Heart left ventricle (tissue), 13 donors: ENCODE data around the gene SOX6.

Experiments used
- POLR2A ChIP-seq, 2 donors: fragments of 450-650 bp; IDR thresholded peaks; one replicate each; pipeline ENCODE4 v1.6.1; 2017; ENCODE audit warnings: antibody characterized with exemption in 2 of 2, mild to moderate bottlenecking in 2 of 2, moderate library complexity in 2 of 2
- TF ChIP-seq, protein P1 (sequence below), 12 donors: fragments of 200-600 bp; sonication (generic) in 4 of 12; IDR thresholded peaks; one replicate each; pipeline versions ENCODE4 v1.5.0 to v1.8.0; 2018 to 2022; ENCODE audit warnings: antibody characterized with exemption in 12 of 12, mild to moderate bottlenecking in 5 of 12
- donor health status: ischemic (EF 13 %, LVEDD 7.1; RV severe dilation, severe dysfunction).
- donor health status: DM: no; HTN: yes; CAD: no.
- donor health status: DM: no; HTN: no; CAD: no.
- donor health status: ischemic (EF 25% LVEDD 6.9; RV normal size, moderate dysfunction).
- donor health status: ischemic (EF 25% LVEDD 5.7; RV mildly dilated, moderate dysfunction).
- donor health status: ischemic (EF 35%, LVEDD 5.7; RV mildly dilated, moderate dysfunction).
- donor health status: nonischemic (EF 11% LVEDD 7.7; RV severe dilation, severe dysfunction).
- donor health status: DM: yes; HTN: yes; CAD: no.
- donor health status: PGD.
- donor health status: ischemic (EF 29% LVEDD 5.4; RV normal size, mild dysfunction).
- donor health status: nonischemic (EF 23%, LVEDD 6.1; RV moderate dilation, normal function).

DNA sequence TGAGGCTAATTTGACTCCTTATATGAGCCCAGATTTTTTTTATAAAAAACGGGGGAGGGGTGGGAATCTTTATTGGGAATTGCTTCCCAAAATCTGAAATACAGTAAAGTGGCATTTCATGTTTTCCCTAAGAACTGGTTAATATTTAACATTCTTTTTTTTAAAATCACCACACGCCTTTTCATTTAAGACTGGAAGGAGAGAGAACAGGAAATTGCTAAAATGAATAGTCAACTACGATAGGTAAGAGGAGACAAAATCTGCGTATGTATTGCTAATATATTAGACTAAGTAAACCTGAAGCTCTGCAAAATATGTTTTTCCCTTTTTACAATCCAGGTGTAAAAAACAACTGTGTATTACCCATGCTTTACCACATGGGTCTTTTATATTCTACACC, 57.0 kb downstream of the SOX6 start:
- no peak for TF ChIP-seq POLR2A (IDR thresholded peaks at IDR 0.05)
- TF ChIP-seq, protein P1, sequence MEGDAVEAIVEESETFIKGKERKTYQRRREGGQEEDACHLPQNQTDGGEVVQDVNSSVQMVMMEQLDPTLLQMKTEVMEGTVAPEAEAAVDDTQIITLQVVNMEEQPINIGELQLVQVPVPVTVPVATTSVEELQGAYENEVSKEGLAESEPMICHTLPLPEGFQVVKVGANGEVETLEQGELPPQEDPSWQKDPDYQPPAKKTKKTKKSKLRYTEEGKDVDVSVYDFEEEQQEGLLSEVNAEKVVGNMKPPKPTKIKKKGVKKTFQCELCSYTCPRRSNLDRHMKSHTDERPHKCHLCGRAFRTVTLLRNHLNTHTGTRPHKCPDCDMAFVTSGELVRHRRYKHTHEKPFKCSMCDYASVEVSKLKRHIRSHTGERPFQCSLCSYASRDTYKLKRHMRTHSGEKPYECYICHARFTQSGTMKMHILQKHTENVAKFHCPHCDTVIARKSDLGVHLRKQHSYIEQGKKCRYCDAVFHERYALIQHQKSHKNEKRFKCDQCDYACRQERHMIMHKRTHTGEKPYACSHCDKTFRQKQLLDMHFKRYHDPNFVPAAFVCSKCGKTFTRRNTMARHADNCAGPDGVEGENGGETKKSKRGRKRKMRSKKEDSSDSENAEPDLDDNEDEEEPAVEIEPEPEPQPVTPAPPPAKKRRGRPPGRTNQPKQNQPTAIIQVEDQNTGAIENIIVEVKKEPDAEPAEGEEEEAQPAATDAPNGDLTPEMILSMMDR (IDR thresholded peaks at IDR 0.05): no peak
